NCI-H2227 (cell line): ENCODE measurements around the gene ANTXR2.

ENCODE experiments used
- DNase-seq: peaks from one replicate; lab custom pipeline; 2025; ENCODE audit not compliant: unreplicated experiment; lab: John Stamatoyannopoulos, UW

ANTXR2 gene

GRCh38 chr4:79872738-79873137 lies 200.3 kb downstream of the ANTXR2 start:
- no peak for DNase-seq

- no peak for DNase-seq
These were observed 201.1 kb downstream of the ANTXR2 start for GRCh38 chr4:79871961-79872360.

- DNase-seq: no peak
These were observed 203.3 kb downstream of the ANTXR2 start for GRCh38 chr4:79869597-79870237.

DNA sequence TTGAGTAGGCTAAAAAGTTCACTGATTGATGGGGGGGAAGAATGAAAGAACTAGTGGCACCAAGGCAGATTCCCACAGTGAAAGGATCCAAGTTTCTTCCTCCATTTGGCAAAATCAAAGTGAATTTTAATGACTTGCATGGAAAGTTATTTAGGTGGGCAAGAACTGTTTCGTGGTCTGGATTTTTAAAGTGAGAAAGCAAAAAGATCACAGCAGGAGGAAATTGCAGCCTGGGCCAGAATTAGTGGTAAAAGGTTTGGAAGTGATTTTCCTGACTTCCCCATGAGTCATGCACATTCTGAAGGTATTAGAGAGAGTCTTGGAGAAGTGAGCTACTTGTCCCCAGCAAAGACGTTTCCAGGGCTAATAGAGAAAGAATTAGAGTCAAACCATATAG lies 207.8 kb downstream of the ANTXR2 start:
- DNase-seq: no peak

- peak; percentile 2 for DNase-seq
These were observed 208.4 kb downstream of the ANTXR2 start for GRCh38 chr4:79864500-79865200.

- no peak for DNase-seq
These were observed 209.7 kb downstream of the ANTXR2 start for GRCh38 chr4:79863333-79863732.

GRCh38 chr4:79862821-79863220 lies 210.2 kb downstream of the ANTXR2 start:
- DNase-seq: no peak

DNA sequence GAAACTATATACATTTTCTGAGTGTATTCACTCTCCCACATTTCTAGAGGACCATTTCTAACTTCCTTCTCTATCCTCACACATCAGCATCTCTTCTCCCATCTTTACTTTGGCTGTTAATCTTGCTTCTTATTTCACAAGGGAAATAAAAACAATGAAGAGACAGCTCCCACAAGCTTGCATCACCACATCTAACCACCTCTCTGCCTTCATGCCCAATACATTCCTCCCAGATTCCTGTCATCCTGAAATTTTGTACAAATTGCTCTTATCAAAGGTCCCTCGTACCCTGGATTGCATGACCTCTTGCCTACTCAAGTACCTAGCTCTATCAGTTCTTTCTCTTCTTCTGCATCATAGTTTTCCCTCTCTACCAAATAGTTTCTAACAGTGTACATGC lies 215.2 kb downstream of the ANTXR2 start:
- DNase-seq: no peak

- no peak for DNase-seq
These were observed 216.8 kb downstream of the ANTXR2 start for GRCh38 chr4:79856196-79856595.

- DNase-seq: no peak
These were observed 218.1 kb downstream of the ANTXR2 start for GRCh38 chr4:79854856-79855502.

DNA sequence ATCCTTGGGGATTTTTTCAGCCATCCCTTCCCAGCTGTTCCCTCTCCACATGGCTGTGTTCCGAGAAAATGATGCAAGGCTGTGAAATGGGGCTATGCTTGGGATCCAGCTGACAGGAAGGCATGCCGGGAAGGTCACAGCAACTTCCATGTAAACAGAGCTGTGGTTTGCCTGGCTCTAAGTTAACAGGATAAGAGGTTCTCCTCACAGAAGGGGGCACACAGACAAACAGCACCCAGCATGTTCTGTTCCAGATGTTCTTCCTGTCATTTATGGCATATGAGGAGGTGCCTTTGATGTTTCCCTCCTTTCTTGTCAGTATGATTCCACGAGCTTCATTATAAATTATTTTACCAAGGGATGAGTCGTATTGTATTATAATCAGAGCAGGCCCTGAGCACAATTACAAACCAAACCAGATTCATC lies 220.7 kb downstream of the ANTXR2 start:
- DNase-seq: no peak

GRCh38 chr4:79851625-79852304 lies 221.3 kb downstream of the ANTXR2 start:
- no peak for DNase-seq
